GM19455 (cell line): ENCODE measurements around the gene MEGF11.

ENCODE experiments used
- ATAC-seq: cut with Tn5 transposase; IDR thresholded peaks from one replicate; pipeline ENCODE4 v1.9.1; 2021; ENCODE audit not compliant: unreplicated experiment

The MEGF11 gene

DNA sequence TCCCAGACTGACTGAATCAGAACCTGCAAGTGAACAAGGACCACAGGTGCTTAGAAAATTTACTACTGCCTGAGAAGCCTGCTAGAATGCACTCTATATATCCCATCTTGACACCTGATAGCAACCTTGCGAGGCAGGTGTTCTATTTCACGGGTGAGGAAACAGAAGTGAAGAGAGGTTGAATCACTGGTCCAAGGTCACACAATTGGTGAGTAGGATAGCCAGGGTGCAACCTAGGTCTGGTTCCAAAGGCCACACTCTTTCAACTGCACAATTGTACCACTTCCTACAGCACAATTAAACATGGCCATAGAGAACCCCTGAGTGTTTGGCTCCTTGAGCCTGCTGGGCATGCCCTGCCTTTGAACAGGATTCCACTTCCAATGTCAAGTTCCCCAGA is 297.2 kb downstream of the MEGF11 start:
- no peak for ATAC-seq

DNA sequence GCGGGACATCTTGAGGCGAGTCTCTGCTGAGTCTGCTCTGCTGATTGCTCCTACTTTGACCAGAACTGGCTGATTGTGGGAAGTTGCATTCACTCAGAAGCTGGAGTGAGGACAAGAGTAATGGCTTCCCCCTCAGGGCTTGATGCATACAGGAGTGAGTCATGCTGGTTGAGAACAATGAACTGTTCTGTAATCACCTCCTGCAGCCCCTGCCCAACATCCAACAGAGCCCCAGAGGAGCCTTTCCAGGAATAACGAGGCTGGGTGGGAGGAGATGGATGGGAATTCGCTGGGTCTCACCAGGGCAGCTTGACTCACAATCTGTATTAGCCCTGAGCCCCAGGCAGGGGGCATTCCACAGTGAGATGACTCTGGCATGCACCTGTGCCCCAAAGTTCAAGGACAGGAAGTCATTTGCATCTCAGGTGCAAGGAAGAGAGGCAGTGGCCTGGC is 299.2 kb downstream of the MEGF11 start:
- no peak for ATAC-seq

DNA sequence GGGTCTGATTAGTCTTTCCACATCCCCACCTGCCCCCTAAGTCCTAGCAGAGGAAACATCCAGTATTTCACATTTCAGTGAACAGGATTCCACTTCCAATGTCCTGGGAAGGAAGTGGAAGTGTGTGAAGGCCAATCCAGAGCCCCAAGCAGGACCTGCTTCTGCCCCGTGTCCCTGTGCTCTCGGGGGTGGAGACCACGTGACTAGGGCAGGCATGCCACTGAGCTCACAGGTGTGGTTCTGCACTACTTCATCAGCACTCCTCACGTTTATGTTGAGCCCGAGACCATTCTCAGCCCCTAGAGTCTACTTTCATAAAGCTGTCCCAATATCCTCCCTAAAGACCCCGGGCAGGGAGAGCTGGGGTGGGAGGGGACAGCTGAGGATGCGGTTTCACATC is 299.9 kb downstream of the MEGF11 start:
- ATAC-seq: no peak

DNA sequence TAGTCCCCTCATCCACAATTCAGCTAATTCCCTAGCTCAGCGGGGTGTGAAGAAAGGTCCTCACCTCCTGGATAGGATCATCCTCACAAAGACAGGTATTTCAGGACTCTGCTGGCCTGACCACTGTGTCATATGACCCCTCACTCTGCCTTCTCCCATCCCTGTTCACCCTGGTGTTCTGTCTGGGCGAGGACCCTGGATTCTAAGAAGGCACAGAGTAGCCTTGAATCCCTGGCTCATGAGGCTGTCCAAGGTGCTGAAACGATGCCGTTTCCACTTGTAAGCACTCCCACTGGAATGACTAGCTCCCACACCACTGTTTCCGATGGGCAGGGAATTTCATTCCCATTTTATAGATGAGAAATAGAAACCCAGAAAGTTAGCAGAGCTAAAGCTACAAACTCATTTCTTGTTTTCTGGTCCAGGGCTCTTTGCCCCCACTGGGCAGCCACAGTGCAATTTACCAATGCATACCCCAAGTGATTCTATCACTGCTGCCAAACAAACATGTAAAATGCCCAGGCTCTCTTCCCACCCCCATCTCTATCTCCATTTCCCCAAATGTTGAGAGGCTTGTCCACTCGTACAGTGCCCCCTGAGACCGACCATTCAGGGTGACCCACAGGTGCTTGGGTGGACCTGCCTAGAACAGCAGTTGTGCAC is 301.0 kb downstream of the MEGF11 start:
- ATAC-seq: no peak

DNA sequence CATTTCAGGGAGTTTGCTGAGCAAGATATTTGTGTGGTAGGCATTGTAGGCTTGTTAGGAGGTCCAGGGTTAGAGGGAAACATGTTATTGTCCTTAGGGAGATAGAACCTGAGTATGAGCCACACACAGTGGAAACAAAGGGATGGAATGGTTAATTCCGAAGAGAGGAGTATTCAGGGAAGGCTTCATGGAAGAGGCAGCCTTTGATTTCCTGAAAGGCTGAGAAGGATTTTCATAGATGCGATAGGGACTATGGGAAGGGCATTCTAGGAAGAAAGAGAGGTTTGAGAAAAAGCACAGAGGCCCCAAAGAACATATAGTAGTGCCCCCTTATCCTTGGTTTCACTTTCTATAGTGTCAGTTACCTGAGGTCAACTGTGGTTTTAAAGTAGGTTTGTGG is 302.5 kb downstream of the MEGF11 start:
- ATAC-seq: no peak

DNA sequence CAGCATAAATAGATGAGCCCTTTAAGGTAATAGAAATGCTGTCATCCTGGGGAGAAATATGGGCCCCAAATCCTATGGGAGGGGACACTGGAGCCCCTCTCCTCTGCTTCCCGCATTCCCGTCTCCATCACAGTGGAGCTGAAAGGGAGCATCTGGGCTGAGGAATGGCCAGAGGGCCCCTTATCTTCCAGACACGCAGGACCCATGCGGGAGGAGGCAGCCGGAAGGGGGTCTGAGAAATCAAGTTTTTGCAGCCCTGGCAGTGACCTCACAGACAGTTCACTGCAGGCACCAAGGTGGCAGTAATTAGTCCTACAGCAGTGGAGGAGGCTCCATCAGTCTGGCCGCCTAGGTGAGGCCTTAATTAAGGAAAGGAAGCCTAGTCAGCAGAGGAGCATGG is 304.1 kb downstream of the MEGF11 start:
- no peak for ATAC-seq

DNA sequence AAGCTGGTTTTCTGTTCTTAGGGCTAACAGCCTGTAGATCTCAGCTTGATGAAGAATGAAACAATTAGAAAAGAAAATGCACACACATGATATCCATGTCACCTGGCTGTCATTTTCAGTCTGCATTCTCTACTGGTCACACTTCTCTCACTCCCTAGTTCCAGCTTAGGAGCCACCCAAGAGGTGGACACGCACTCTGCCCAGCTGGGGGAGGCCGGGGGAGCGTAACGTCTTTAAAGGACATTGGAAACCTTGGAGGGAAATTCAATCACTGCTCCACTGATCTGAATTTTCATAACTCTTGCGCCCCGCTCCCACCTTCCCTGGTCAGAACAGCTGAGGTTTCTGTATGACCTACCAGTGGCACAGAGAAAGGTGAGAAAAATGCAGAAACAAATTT is 304.5 kb downstream of the MEGF11 start:
- no peak for ATAC-seq

DNA sequence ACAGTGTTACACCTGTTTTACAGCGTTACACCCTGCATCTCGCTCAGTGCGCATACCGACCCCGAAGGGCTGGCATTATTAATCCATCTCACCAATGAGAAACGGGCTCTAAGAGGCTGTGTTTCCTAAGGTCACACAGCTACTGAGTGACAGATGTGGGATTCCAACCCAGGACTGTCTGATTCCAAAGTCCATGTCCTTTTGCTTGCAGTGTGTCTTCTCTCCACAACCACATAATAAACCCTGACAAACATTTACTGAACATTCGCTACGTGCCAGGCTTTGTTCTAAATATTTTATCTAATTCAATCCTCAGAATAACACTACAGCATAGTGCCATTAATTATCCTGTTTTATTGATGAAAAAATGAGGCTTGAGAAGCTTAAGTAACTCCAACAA is 305.2 kb downstream of the MEGF11 start:
- ATAC-seq: no peak

DNA sequence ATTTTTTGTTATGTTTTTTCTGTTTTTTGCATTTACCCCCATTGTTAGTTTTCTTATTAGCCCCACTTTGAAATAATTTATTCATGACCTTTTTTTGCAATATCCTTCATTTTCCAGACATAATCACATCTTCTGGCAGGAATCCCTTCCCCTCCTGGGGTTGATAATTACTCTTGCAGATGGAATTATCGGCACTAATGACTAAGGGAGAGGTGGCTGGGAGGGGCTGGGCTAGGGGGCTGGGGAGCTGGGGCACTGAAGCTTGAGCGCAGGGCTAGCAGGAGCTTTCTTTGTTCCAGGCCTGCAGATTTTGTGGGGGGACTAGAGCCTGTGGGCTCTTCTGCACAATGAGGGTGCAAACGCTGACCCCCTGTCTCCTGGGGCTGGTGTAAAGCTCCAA is 306.5 kb downstream of the MEGF11 start:
- ATAC-seq: no peak

DNA sequence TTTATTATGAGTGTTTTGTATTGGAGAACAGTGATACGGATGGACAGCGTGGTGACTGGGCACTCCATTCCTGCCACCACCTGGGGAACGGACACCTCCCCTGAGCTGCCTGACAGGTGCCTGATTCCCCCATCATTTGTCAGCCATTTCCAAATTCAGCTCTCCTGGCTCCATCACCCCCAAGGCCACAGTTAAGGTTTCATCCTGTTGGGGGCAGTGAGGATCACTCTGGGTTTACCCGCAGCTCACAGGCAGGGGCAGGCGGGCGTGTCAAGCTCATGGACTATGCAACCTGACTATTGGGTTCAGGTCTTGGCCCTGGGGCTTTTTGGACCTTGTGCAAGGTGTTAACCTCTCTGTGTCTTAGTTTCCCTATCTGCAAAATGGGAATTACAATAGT is 307.9 kb downstream of the MEGF11 start:
- no peak for ATAC-seq

DNA sequence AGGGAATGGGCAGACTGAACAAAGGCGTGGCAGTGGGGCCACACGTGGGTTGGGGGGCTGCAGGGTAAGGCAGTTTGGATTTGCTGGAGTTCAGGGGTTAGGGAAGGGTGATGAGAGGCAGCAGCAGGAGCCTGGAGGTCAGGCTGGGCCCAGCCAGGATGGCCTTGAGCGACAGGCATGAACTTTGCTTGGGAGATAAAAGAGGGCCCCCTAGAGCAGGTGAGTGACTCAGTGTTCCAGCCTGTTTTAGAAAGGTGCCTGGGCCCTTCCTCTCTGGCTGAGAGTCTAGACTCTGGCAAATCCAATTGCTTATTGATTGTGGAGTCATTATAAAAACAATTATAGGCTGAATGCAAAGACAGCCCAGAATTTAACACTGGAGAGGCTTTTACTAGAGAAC is 309.1 kb downstream of the MEGF11 start:
- ATAC-seq: no peak

DNA sequence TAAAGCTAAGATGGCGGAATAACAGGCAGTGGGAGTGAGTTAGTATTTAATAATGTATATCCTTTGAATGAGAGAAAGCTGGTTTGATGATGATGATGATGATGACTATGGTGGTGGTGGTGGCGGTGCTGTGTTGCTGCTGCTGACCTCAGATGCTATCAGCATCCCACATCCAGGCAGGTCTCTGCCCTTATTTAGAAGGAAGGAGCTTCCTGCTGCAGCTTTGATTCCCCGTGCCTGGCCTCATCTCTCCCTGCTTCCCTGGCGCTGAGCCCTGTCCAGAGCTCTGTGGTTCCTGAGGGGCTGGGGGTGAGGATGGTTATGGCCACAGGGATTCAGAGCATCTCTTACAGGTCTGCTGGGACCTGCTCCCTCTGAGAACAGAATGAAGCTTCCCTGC is 311.1 kb downstream of the MEGF11 start:
- ATAC-seq: no peak

DNA sequence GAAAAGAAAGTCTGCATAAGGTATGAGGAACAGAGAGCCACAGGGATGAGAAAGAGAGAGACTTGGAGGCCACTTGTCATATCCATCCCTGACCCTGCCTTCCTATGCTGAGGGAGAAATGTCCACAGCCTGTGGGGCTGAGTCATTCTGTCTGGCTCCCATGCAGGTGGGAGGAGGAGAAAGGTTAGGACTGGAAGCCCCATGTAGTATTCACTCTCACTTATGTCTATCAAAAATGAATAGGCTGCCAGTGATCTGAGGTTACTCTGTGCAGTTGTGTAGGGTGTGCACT is 313.0 kb downstream of the MEGF11 start:
- ATAC-seq: no peak

DNA sequence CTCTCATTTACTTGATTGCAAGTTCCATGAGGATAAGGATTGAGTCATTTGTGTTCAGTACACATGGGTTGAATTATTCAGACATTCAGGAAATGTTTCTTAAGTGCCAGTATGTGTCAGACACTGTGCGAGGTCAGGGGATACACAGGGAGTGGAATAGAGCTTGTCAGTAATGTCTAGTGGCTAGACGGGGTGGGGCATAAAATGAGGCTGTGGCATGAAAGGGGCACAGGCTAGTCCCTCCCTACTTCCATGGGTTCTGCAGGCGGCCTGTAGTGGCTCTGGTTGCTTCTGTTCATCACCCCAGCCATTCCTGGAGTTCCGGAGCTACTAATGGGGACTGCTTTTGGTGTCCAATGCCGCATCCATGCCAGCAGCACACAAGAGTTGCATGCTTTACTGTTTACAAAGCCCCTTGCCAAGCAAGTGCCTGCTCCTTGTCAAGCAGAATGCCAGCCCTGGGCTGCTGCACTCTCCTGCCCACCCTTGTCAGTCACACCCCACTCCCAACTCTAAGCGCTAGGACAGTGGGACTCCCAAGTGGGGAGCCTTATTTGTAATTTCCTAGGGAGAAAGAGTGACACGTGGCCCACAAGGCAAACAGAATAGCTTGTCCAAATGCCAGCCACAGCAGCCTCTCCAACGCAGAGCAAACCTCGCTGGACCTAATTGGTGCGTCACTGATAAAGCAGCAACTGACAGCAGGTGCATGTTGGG is 313.5 kb downstream of the MEGF11 start:
- ATAC-seq: no peak

DNA sequence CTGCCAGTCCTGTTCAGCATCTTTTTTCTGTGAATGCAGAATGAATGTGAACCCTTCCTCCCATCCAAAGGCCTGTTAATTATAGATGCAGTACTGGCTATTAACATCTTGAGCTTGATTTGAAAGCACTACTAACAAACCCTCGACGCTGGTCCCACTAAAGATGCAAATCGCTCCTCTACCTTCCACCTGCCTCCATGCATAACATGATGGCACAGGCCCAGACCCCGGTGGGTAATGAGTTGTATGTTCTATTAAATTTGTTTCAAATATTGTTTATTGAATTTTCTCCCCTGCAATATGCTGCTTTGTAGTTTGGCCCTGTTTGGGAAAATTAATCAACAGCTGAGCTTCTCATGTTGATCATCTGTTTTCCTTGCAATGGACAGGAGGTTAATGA is 314.9 kb downstream of the MEGF11 start:
- no peak for ATAC-seq

DNA sequence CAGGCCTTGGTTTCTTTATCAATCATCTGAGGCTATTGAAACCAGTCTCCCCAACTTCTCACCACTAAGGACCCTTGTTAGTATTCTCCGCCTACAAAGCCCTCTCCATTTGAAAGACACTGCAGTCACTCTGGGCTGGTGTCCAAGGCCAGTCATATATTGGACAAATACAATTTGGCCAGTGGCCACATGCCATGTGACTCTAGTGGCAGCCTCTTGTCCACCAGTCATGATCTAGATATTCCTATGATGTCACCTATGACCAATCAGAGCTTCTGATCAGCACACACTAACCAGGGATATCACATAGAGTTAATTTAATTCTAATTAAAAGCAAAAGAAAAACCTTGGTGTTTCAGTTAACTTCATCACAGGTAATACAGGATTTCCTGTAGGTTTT is 316.1 kb downstream of the MEGF11 start:
- no peak for ATAC-seq

DNA sequence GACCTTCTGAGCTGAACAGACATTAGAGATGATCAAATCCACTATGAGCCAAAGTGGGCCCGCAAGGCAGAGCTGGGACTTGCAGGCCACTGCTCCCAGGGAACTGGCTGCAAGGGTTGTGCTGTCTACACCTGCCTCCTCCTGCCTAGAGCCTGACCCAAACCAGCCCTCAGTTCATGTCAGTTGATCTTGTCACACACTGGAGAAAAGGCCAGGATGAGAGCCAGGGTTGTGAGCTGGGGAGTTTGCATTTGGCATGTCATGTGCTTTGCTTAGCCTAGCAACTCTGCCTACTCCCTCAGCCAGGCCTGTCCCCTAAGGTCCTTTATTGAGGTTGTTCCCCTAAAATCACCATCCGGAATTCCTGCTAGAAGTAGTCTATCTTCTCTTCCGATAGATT is 316.5 kb downstream of the MEGF11 start:
- ATAC-seq: no peak

DNA sequence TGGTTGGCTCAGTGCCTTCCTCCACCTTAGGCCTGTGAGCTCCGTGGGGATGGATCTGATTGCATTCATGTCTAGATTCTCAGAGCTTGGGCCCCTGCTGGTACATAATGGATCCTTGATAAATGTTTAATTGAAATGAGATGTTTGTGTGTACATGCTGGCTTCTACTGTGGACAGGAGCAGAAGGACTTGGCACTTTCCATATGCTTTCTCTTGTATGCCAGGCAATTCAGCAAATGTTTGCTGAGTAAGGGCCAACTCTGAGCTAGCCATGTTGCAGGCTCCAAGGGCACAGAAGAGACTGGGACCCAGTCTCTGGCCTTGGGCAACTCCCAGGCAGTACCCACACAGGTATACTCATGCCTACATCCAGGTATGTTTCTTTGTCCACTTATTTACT is 317.3 kb downstream of the MEGF11 start:
- ATAC-seq: no peak

DNA sequence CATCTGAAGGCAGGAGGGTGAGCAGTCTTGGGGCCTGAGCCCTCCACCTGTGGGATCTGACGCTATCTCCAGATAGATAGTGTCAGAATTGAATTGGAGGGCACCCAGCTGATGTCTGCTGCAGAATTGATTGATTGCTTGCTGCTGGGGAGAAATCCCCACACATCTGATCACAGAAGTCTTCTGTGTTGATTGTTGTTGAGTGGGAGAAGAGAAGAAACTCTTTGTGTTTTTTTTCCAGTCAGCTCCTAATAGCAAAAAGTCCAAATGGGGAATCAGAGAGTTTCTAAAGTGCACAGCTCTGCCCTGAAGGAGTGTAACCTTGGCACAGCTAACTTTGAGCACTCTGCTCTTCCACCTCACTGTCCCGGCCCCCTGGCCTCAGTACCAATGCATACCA is 318.2 kb downstream of the MEGF11 start:
- no peak for ATAC-seq

DNA sequence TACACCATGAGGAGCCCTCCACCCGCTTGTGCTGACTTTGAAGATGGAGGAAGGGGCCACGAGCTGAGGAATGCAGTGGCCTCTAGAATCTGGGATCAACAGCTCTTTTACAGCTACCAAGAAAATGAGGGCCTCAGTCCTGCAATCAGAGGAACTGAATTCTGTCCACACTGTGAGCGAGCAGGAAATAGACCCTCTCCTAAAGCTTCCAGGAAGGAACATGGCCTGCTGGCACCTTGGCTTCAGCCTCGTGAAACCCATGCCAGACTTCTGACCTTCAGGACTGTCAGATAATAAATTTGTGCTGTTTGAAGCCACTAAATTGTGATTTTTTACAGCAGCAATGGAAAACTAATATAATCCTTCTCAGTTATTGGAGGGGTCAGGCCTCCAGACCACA is 322.3 kb downstream of the MEGF11 start:
- ATAC-seq: no peak

DNA sequence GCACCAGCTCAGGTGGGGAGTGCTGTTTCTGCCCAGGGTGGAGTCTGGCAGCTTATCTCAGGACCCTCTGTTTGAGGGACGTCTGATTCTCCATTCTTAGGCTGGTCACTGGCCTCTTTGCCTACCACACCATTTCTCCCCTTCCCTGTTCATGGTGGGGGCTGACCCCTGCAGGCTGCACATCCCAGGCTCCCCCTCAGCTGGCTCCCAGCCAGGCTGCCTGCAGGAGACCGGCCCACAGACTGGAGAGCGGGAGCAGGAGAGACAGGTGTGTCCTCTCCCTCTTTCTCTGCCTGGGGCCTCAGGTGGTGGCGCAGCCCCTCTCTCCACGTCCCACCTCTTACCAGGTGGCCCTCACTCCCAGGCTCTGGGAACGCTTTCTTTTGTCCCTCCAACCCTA is 323.4 kb downstream of the MEGF11 start:
- ATAC-seq: no peak

DNA sequence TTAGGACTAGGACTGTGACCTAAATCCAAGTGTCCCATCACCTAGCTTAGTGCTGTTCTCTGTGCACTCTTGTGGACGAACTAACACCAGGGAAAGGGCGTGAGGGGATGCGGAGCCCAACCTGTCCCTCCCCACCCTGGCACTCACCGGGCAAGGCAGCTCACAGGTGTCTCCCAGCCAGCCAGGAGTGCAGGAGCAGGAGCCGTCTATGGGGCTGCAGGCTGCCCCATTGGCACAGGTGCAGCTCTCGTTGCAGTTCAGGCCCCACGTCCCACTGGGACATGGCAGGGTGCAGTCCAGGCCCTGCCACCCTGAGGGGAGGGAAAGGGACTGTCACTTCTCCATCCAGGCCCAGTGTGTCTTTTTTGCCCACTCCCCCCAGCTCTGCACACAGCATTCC is 324.0 kb downstream of the MEGF11 start:
- no peak for ATAC-seq

DNA sequence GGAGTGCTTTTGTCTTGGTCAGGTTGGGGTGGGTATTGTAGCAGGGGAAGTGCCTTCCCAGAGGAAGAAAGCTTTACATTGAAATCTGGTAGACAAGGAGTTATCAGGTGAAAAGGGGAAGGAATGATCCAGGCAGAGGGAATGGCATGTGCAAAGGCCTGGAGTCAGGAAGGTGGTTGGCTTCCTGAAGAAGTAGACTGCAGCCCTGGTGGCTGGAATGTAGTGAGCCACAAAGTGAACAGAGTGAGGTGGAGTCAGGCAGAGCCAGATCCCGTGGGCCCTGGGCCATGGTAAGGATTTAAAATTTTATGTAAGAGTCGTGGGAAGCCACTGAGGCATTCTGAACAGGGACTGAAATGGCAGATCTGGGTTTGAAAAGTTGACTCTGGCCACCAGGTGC is 326.0 kb downstream of the MEGF11 start:
- ATAC-seq: no peak
